Spleen (tissue), 7 donors: ENCODE measurements around the gene TLR9.

ENCODE experiments used
- CTCF ChIP-seq, 11 experiments: fragments of 200-600 bp in 7 of 11; fragments of 450-650 bp in 4 of 11; sonication (generic) in 4 of 11; IDR thresholded peaks in 8 of 11; conservative IDR thresholded peaks in 3 of 11; 1 replicate in 7 of 11; 2 replicates in 4 of 11; pipeline versions ENCODE4 v1.4.0 to v1.8.0; 2016 to 2021; ENCODE audit warnings: antibody characterized with exemption in 11 of 11, inconsistent platforms in 4 of 11, mild to moderate bottlenecking in 1 of 11
- POLR2A ChIP-seq, 3 donors: fragments of 450-650 bp; IDR thresholded peaks; one replicate each; pipeline ENCODE4 v1.5.1; 2017; ENCODE audit warnings: antibody characterized with exemption in 3 of 3, mild to moderate bottlenecking in 1 of 3
- POLR2AphosphoS5 ChIP-seq, 3 donors: sonication (generic); formaldehyde crosslinking; IDR thresholded peaks; one replicate each; pipeline ENCODE4 v1.5.1; 2017; ENCODE audit warnings: antibody characterized with exemption in 3 of 3
- donor health status: DM: no; HTN: no; CAD: no; lungs with moderate emphysema.
- donor health status: DM: no; HTN: no; CAD: no.
- donor health status: DM: no; HTN: no; CAD: no.

- TF ChIP-seq CTCF (IDR thresholded peaks at IDR 0.05 in 8 of 11, conservative IDR thresholded peaks at IDR 0.05 in 3 of 11) (no peak), POLR2AphosphoS5 (IDR thresholded peaks at IDR 0.05) (no peak), POLR2A (IDR thresholded peaks at IDR 0.05) (no peak)
These were observed 22.9 kb downstream of the TLR9 start for GRCh38 chr3:52202384-52203077.
